Kidney epithelial cell (primary cell): ENCODE data around the gene KCNT2. TPM values are rescaled to one million over a fixed set of nuclear protein-coding genes. Genes with fewer than 3 reads are reported as not detected.

Experiments used
- DNase-seq: peaks from one replicate; pipeline ENCODE4 v3.0.0-alpha.2; 2010; ENCODE audit warnings: low read depth
- H3K27me3 ChIP-seq: 2 replicates; pipeline ENCODE4 v1.6.0; 2011; ENCODE audit warnings: low read length; ENCODE audit not compliant: control insufficient read depth, insufficient read depth
- H3K36me3 ChIP-seq: 2 replicates; pipeline ENCODE4 v1.5.1; 2011; ENCODE audit warnings: low read length; ENCODE audit not compliant: control insufficient read depth, insufficient read depth
- H3K4me3 ChIP-seq: 2 replicates; pipeline ENCODE4 v1.5.1; 2011; ENCODE audit warnings: low read depth, mild to moderate bottlenecking, control low read depth, low read length
- total RNA-seq: library from RNA; depleted of rRNA; stranded (reverse); fragments of >200 nt; gene quantifications from 2 replicates; pipeline ENCODE4 v1.2.3, GENCODE V29; 2015
- TF ChIP-seq, protein P1 (sequence below): IDR thresholded peaks from 2 replicates; pipeline ENCODE4 v1.5.1; 2011; ENCODE audit warnings: mild to moderate bottlenecking, moderate library complexity, low read length, control low read depth, inconsistent platforms; ENCODE audit not compliant: insufficient read depth, poor library complexity, severe bottlenecking

KCNT2 gene
- total RNA-seq, 1 donor from 2014 or later: 1.8 TPM

DNA sequence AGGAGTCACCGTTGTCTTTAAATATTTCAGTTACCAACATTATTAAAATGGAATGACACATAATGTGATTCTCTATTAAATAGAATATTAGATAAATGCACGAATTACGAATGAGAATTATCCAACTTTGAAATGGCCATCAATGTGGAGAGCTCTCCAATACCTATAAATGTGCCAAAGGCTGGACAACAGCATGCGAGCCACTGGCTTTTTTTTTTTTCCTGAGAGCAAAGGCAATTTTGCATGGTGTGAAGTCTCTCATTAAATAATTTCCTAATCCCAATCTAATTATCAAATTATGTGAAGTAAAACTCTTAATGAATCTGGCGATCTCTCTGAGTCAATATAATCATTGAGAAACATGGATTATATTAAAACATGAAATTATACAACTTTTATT, 113.5 kb downstream of the KCNT2 start:
- no peaks in the 10 kb centered on the region for H3K36me3 ChIP-seq
- DNase-seq: no peak
- TF ChIP-seq, protein P1, sequence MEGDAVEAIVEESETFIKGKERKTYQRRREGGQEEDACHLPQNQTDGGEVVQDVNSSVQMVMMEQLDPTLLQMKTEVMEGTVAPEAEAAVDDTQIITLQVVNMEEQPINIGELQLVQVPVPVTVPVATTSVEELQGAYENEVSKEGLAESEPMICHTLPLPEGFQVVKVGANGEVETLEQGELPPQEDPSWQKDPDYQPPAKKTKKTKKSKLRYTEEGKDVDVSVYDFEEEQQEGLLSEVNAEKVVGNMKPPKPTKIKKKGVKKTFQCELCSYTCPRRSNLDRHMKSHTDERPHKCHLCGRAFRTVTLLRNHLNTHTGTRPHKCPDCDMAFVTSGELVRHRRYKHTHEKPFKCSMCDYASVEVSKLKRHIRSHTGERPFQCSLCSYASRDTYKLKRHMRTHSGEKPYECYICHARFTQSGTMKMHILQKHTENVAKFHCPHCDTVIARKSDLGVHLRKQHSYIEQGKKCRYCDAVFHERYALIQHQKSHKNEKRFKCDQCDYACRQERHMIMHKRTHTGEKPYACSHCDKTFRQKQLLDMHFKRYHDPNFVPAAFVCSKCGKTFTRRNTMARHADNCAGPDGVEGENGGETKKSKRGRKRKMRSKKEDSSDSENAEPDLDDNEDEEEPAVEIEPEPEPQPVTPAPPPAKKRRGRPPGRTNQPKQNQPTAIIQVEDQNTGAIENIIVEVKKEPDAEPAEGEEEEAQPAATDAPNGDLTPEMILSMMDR: no peak
- no peak overlapping the region for H3K4me3 ChIP-seq
- no peaks in the 10 kb centered on the region for H3K27me3 ChIP-seq

DNA sequence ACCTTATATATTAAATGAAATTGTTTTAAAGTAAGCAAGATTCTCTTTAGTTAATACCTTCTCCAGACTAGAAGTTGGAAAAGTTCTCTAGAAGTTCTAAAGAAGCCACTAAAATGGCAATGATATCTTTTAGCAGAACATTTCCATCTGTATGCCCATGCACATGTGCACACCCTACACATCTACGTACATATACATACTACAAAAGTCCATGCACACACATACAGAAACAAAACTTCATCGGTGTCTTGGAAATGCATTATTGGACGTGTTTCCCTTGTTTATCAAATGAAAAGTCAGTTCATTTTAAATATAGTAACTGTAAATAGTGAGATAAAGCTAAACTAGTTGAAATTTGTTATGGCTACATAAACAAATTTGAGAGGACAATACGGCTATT, 114.4 kb downstream of the KCNT2 start:
- Histone ChIP-seq H3K4me3 (no peak overlapping the region), H3K27me3 (no peaks in the 10 kb centered on the region), H3K36me3 (no peaks in the 10 kb centered on the region)
- TF ChIP-seq, protein P1: no peak
- no peak for DNase-seq

DNA sequence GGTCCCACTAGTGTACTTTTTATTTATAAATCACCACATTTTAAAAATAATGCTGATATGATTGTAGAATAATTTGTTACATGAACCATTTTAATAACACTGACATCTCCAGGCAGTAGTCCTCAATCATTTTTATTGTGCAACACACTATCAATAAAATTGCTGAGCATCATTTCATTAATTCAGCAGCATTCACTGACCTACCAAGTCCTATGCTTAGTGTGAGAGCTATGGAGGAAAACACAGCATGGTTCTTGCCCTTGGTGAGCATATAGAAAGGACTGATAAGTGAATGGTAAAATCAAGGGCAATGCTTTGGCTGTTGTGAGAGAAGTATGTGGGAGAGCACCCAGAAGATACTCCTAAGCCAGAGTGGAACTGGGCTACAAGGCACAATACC, 119.7 kb downstream of the KCNT2 start:
- H3K4me3 ChIP-seq: no peak overlapping the region
- H3K27me3 ChIP-seq: no peaks in the 10 kb centered on the region
- TF ChIP-seq, protein P1: no peak
- no peaks in the 10 kb centered on the region for H3K36me3 ChIP-seq
- no peak for DNase-seq

DNA sequence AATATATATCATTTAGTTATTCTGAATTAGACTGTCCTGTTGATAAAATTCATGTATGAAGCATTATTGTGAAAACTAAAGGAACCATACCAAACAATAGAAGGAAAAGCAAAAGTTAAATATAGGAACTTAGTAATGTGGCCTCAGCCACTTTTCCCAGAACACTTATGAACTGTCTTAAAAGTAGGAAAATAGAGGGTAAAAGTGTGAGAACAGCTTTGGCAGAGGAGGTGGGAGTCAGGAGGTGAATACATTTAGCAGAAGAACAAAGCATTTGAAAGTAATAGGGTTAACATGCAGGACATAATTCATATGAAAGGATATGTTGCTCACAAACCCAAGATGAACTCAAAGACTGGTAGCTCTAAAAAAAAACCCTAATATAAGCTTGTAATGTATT, 121.9 kb downstream of the KCNT2 start:
- DNase-seq: no peak
- no peaks in the 10 kb centered on the region for H3K27me3 ChIP-seq
- TF ChIP-seq, protein P1: no peak
- H3K4me3 ChIP-seq: no peak overlapping the region
- H3K36me3 ChIP-seq: no peaks in the 10 kb centered on the region

DNA sequence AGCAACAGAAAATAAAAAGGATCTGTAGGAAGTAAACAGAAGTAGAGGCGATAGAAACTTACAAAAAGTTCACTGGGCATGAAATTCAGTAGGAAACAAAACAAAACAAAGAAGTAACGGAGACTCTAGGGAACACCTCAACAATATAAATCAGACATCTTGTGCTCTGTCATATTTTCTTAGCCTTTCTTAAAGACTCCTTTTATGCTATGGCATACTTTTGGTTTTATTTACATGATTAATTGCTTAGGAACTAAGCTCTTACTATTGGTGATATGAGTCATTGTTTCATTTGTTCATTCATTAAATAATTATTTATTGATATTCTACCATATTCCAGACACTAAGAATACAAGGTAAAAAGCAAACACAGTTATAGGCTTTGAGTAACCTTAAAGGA, 126.6 kb downstream of the KCNT2 start:
- TF ChIP-seq, protein P1: no peak
- Histone ChIP-seq H3K27me3 (no peaks in the 10 kb centered on the region), H3K36me3 (no peaks in the 10 kb centered on the region), H3K4me3 (no peak overlapping the region)
- no peak for DNase-seq

DNA sequence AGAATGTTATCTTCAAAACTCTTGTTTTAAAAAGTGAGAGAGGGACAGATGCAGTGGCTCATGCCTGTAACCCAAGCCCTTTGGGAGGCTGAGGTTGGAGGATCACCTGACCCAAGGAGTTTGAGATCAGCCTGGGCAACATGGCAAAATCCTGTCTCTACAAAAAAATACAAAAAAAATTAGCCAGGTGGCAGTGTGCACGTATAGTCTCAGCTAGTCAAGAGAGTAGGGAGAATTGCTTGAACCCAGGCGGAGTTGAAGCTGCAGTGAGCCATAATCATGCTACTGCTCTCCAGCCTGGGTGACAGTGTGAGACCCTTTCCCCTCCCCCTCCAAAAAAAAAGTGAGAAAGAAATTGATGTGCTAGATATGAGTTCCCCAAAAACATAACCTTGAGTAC, 131.0 kb downstream of the KCNT2 start:
- no peak overlapping the region for H3K4me3 ChIP-seq
- H3K27me3 ChIP-seq: no peaks in the 10 kb centered on the region
- no peak for DNase-seq
- TF ChIP-seq, protein P1: no peak
- no peaks in the 10 kb centered on the region for H3K36me3 ChIP-seq
